Heart left ventricle (tissue), 16 donors: ENCODE results near the gene SMDT1. TPM values are rescaled to one million over a fixed set of nuclear protein-coding genes. Genes with fewer than 3 reads are reported as not detected.
A peak's percentile ranks its signal among the peaks of the same experiment; 100 is the strongest.
"Not testable (repeated sequence)": the region's sequence is repeated elsewhere in the genome, so short reads cannot be mapped to it uniquely, and the experiment has no call there.

Experiments used
- ATAC-seq, 4 donors: fragments of 200-7000 bp; cut with Tn5 transposase; one replicate each; pipeline ENCODE4 v1.9.1; 2020 to 2022; ENCODE audit warnings: moderate library complexity in 4 of 4, mild to moderate bottlenecking in 3 of 4, moderate number of reproducible peaks in 1 of 4
- DNase-seq, 5 donors: peaks; one replicate each; pipeline ENCODE4 v3.0.0-alpha.2; 2020
- H3K27ac ChIP-seq, 12 donors: fragments of 200-600 bp; sonication (generic) in 4 of 12; one replicate each; pipeline versions ENCODE4 v1.5.0 to v1.8.0; 2016 to 2022; ENCODE audit warnings: mild to moderate bottlenecking in 2 of 12
- H3K27me3 ChIP-seq, 9 donors: fragments of 200-600 bp; sonication (generic) in 2 of 9; one replicate each; pipeline versions ENCODE4 v1.5.1 to v1.8.0; 2016 to 2022; ENCODE audit warnings: mild to moderate bottlenecking in 3 of 9
- H3K36me3 ChIP-seq, 9 donors: fragments of 200-600 bp; sonication (generic) in 2 of 9; one replicate each; pipeline versions ENCODE4 v1.5.0 to v1.8.0; 2018 to 2022; ENCODE audit warnings: mild to moderate bottlenecking in 2 of 9
- H3K4me1 ChIP-seq, 12 donors: fragments of 200-600 bp; sonication (generic) in 4 of 12; one replicate each; pipeline versions ENCODE4 v1.5.0 to v1.8.0; 2016 to 2022; ENCODE audit warnings: mild to moderate bottlenecking in 3 of 12
- H3K4me3 ChIP-seq, 12 donors: fragments of 200-600 bp; sonication (generic) in 4 of 12; one replicate each; pipeline versions ENCODE4 v1.5.0 to v1.8.0; 2017 to 2022; ENCODE audit warnings: mild to moderate bottlenecking in 9 of 12, moderate library complexity in 4 of 12
- H3K9me3 ChIP-seq, 12 donors: fragments of 200-600 bp; sonication (generic) in 4 of 12; one replicate each; pipeline versions ENCODE4 v1.5.0 to v1.8.0; 2016 to 2022; ENCODE audit warnings: mild to moderate bottlenecking in 1 of 12
- CTCF ChIP-seq, 12 donors: fragments of 200-600 bp; sonication (generic) in 4 of 12; IDR thresholded peaks; one replicate each; pipeline versions ENCODE4 v1.5.0 to v1.8.0; 2018 to 2022; ENCODE audit warnings: antibody characterized with exemption in 12 of 12, mild to moderate bottlenecking in 5 of 12
- POLR2A ChIP-seq, 2 donors: fragments of 450-650 bp; IDR thresholded peaks; one replicate each; pipeline ENCODE4 v1.6.1; 2017; ENCODE audit warnings: antibody characterized with exemption in 2 of 2, mild to moderate bottlenecking in 2 of 2, moderate library complexity in 2 of 2
- WGBS, 4 donors: extraction: QIAGEN DNeasy Blood & Tissue Kit in 2 of 4; methylation state at CpG; one replicate each; pipeline versions ENCODE4 v1.1.5 to v1.1.7; 2013 to 2018; 5-methylcytosine and 5-hydroxymethylcytosine counted together
- intact Hi-C, 10 donors: fragments of 100-400 bp; cut with DNase I; formaldehyde crosslinking; loops; one replicate each; pipeline versions ENCODE4 v1.11.1 to v1.14.2; 2022
- polyA plus RNA-seq, 2 donors: library from polyadenylated mRNA; stranded (reverse); fragments of 200-250 nt; gene quantifications; one replicate each; pipeline ENCODE4 v1.2.3, GENCODE V29; 2013
- total RNA-seq, 9 donors: library from RNA; depleted of rRNA in 2 of 9; stranded (reverse); fragments of >200 nt in 2 of 9; fragmentation: NEBNext Ultra II Directional in 3 of 9; extraction: Animal tissue kit (Norgen Biotek cat#: 25700) in 3 of 9; gene quantifications; one replicate each; pipeline versions ENCODE4 v1.1.0 to v1.2.4, GENCODE V29; 2016 to 2023
- donor health status: ischemic (EF 13 %, LVEDD 7.1; RV severe dilation, severe dysfunction).
- donor health status: healthy with polysubstance abuse.
- donor health status: DM: no; HTN: yes; CAD: no.
- donor health status: DM: no; HTN: no; CAD: no.
- donor health status: ischemic (EF 25% LVEDD 6.9; RV normal size, moderate dysfunction).
- donor health status: ischemic (EF 25% LVEDD 5.7; RV mildly dilated, moderate dysfunction).
- donor health status: healthy.
- donor health status: DM: yes; HTN: yes; CAD: no.
- donor health status: ischemic (EF 35%, LVEDD 5.7; RV mildly dilated, moderate dysfunction).
- donor health status: nonischemic (EF 11% LVEDD 7.7; RV severe dilation, severe dysfunction).
- donor health status: DM: yes; HTN: yes; CAD: no.
- donor health status: PGD.
- donor health status: ischemic (EF 29% LVEDD 5.4; RV normal size, mild dysfunction).
- donor health status: nonischemic (EF 23%, LVEDD 6.1; RV moderate dilation, normal function).

The SMDT1 gene
- total and polyA plus RNA-seq, 11 donors = 15.3 to 235 (median 117) TPM

GRCh38 chr22:42070517-42071422 is 8.7 kb upstream of the SMDT1 start, which contains the start of gene NAGA:
NAGA (minus strand) TSS chr22:42070812; CDS start chr22:42070297, 515 bp downstream.
- intact Hi-C loops = loop anchor here in 3 of 10 donors (1.0 to 10.0 kb wide), 4 partner anchors 20 to 386 kb away; partner anchors contain the start of genes NDUFA6 (in 1 of the 3), SNU13 (in 1 of the 3), SREBF2 (in 1 of the 3) and TCF20 (in 1 of the 3)
- H3K4me1 ChIP-seq = peaks cover 3 to 58% (median 34%) of the 10 kb centered on the region in 12 donors

DNA sequence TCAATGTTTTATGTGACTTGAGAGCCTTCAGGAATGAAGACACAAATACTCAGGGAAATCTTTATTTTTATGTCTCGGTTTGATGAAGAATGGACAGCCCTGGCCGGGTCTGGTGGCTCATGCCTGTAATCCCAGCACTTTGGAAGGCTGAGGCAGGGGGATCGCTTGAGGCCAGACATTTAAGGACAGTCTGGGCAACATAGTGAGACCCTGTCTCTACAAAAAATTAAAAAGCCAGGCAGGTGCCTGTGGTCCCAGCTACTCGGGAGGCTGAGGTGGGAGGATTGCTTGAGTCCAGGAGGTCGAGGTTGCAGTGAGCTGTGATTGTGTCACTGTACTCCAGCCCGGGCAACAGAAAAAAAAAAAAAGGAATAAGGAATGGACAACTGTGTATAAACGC is 8.0 kb upstream of the SMDT1 start:
- not testable (repeated sequence) for DNase-seq

More at GRCh38 chr22:42070517-42071422, 8.7 kb upstream of the SMDT1 start, which contains the start of gene NAGA:
- no peaks in the 10 kb centered on the region for H3K27me3 ChIP-seq
- DNase-seq = peak; percentile 95 to 99 (median 98)
- no peaks in the 10 kb centered on the region for H3K9me3 ChIP-seq
- peak within 1 kb of the TSS; percentile 37 to 98 (median 68) for H3K4me3 ChIP-seq
- peak within 1 kb of the TSS; percentile 67 to 94 (median 86) for H3K27ac ChIP-seq
- ATAC-seq = peak; percentile 95 to 98 (median 96)
- 0 to 1% (median 1%) methylated on average over 40 to 56 of the region's 56 CpGs for WGBS, 4 donors
- peaks cover 0 to 34% (median 18%) of the 10 kb centered on the region in 9 donors for H3K36me3 ChIP-seq
- TF ChIP-seq CTCF (IDR thresholded peaks at IDR 0.05) = no peak
- peak in 1 of 2 donors; percentile 90 for TF ChIP-seq POLR2A (IDR thresholded peaks at IDR 0.05)

DNA sequence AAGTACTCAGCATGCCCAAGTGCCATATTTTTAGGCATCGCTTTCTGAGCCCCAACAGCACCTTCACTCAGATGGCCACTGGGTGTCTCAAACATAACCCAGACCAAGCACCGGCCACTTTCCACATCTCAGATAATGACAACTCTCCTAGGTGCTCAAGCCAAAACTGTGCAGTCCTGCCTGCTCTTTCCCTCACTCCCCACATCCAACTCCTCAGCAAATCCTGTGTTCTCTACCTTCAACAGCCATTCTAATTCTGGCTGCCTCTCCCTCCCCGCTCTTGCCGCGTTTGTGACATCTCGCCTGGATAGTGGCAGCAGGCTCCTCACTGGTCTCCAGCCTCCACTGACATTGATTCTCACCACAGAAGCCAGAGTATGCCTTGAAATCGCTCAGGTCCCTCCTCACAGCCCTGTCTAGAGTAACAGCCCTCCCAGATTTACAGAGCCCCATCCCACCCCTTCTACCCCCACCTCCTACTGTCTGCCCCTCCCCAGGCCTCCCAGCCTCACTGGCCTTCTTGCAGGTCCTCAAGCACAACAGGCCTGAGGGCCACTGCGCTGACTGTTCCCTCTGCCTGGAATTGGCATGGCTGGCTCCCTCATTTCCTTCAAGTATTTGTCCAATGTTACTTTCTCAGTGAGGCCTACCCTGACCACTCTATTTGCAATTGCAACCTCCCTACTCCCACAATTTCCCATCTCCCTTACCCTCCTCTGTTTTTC is 6.7 kb upstream of the SMDT1 start:
- WGBS, 4 donors = 59 to 74% (median 68%) methylated on average over 8 of the region's 8 CpGs
- peaks cover 0 to 34% (median 11%) of the 10 kb centered on the region in 9 donors for H3K36me3 ChIP-seq
- DNase-seq (peak in 2 of 5 donors; percentile 52 to 55), ATAC-seq (peak in 2 of 4 donors; percentile 9 to 11)
- no peak overlapping the region for H3K4me3 ChIP-seq
- H3K27me3 ChIP-seq = no peaks in the 10 kb centered on the region
- no peaks in the 10 kb centered on the region for H3K9me3 ChIP-seq
- TF ChIP-seq CTCF (IDR thresholded peaks at IDR 0.05) = no peak
- no peak for TF ChIP-seq POLR2A (IDR thresholded peaks at IDR 0.05)
- intact Hi-C loops = loop anchor here in 2 of 10 donors (10.0 kb wide), 3 partner anchors 202 to 388 kb away; partner anchors contain the start of genes SNU13 (in 1 of the 2), SREBF2 (in 1 of the 2) and TCF20 (in 1 of the 2)
- peak overlapping the region in 6 of 12 donors; percentile 45 to 93 (median 88) for H3K27ac ChIP-seq
- peaks cover 3 to 61% (median 35%) of the 10 kb centered on the region in 12 donors for H3K4me1 ChIP-seq

More for the DNA sequence above, 8.0 kb upstream of the SMDT1 start:
- Histone ChIP-seq H3K4me1 (peaks cover 3 to 58% (median 34%) of the 10 kb centered on the region in 12 donors), H3K4me3 (peak overlapping the region in 9 of 12 donors; percentile 64 to 98 (median 74)), H3K27ac (peak overlapping the region; percentile 67 to 94 (median 86)), H3K36me3 (peaks cover 0 to 34% (median 18%) of the 10 kb centered on the region in 9 donors)
- H3K9me3 ChIP-seq, ATAC-seq, H3K27me3 ChIP-seq: not testable (repeated sequence)
- WGBS, 4 donors = 70 to 80% (median 78%) methylated on average over 7 of the region's 7 CpGs
- intact Hi-C loops = loop anchor here in 2 of 10 donors (10.0 kb wide), 3 partner anchors 203 to 387 kb away; partner anchors contain the start of genes SNU13 (in 1 of the 2), SREBF2 (in 1 of the 2) and TCF20 (in 1 of the 2)

GRCh38 chr22:42073621-42074041 is 5.9 kb upstream of the SMDT1 start:
- Histone ChIP-seq H3K4me1 (peaks cover 5 to 66% (median 42%) of the 10 kb centered on the region in 12 donors), H3K4me3 (peak overlapping the region in 11 of 12 donors; percentile 56 to 84 (median 78)), H3K9me3 (no peaks in the 10 kb centered on the region), H3K27me3 (no peaks in the 10 kb centered on the region), H3K36me3 (peaks cover 0 to 29% (median 8%) of the 10 kb centered on the region in 9 donors), H3K27ac (peak overlapping the region in 11 of 12 donors; percentile 83 to 95 (median 89))
- DNase-seq = no peak
- TF ChIP-seq POLR2A (IDR thresholded peaks at IDR 0.05) (no peak), CTCF (IDR thresholded peaks at IDR 0.05) (no peak)
- no peak for ATAC-seq
- intact Hi-C loops = loop anchor here in 2 of 10 donors (10.0 kb wide), 3 partner anchors 201 to 389 kb away; partner anchors contain the start of genes SNU13 (in 1 of the 2), SREBF2 (in 1 of the 2) and TCF20 (in 1 of the 2)
- 61 to 68% (median 66%) methylated on average over 10 to 14 of the region's 14 CpGs for WGBS, 4 donors
